GM23248 (cell line): ENCODE results near the gene L1CAM. TPM values are rescaled to one million over a fixed set of nuclear protein-coding genes. Genes with fewer than 3 reads are reported as not detected.

Source experiments
- DNase-seq: peaks from one replicate; pipeline ENCODE4 v3.0.0-alpha.2; 2015
- H2AFZ ChIP-seq: fragments of 200-600 bp; sonication (generic); 2 replicates; pipeline ENCODE4 v1.6.1; 2016; ENCODE audit warnings: antibody characterized with exemption
- H3F3A ChIP-seq: fragments of 200-600 bp; sonication (generic); 2 replicates; pipeline ENCODE4 v1.6.1; 2016; ENCODE audit warnings: mild to moderate bottlenecking, antibody characterized with exemption, mixed run types; ENCODE audit not compliant: insufficient read depth
- H3K27ac ChIP-seq: fragments of 200-600 bp; sonication (generic); 2 replicates; pipeline ENCODE4 v1.5.1; 2016; ENCODE audit warnings: mild to moderate bottlenecking
- H3K27me3 ChIP-seq: fragments of 200-600 bp; sonication (generic); replicated peaks from 2 replicates; pipeline ENCODE4 v1.6.1; 2016; ENCODE audit warnings: mild to moderate bottlenecking; ENCODE audit not compliant: insufficient read depth
- H3K36me3 ChIP-seq: fragments of 200-600 bp; sonication (generic); 2 replicates; pipeline ENCODE4 v1.6.1; 2016; ENCODE audit warnings: low read depth, mild to moderate bottlenecking
- H3K4me1 ChIP-seq: fragments of 200-600 bp; sonication (generic); 2 replicates; pipeline ENCODE4 v1.6.1; 2016; ENCODE audit warnings: mild to moderate bottlenecking; ENCODE audit not compliant: insufficient read depth
- H3K4me2 ChIP-seq: fragments of 200-600 bp; sonication (generic); one replicate; pipeline ENCODE4 v1.6.1; 2016; ENCODE audit warnings: mild to moderate bottlenecking; ENCODE audit not compliant: unreplicated experiment
- H3K4me3 ChIP-seq: fragments of 200-600 bp; sonication (generic); 2 replicates; pipeline ENCODE4 v1.5.1; 2016; ENCODE audit warnings: mild to moderate bottlenecking
- H3K79me2 ChIP-seq: fragments of 200-600 bp; sonication (generic); 2 replicates; pipeline ENCODE4 v1.6.1; 2016; ENCODE audit warnings: mild to moderate bottlenecking; ENCODE audit not compliant: insufficient read depth
- H3K9ac ChIP-seq: fragments of 200-600 bp; sonication (generic); 2 replicates; pipeline ENCODE4 v1.6.1; 2016; ENCODE audit warnings: mild to moderate bottlenecking
- H3K9me2 ChIP-seq: fragments of 200-600 bp; sonication (generic); 2 replicates; pipeline ENCODE4 v1.6.1; 2016; ENCODE audit warnings: mixed run types, mild to moderate bottlenecking, moderate library complexity; ENCODE audit not compliant: insufficient read depth
- H3K9me3 ChIP-seq: fragments of 200-600 bp; sonication (generic); one replicate; pipeline ENCODE4 v1.6.1; 2017; ENCODE audit warnings: low read depth
- H4K20me1 ChIP-seq: fragments of 200-600 bp; sonication (generic); 2 replicates; pipeline ENCODE4 v1.6.0; 2016; ENCODE audit not compliant: insufficient read depth
- EZH2 ChIP-seq: fragments of 200-600 bp; sonication (generic); IDR thresholded peaks from 2 replicates; pipeline ENCODE4 v1.6.1; 2018; ENCODE audit warnings: antibody characterized with exemption, mild to moderate bottlenecking; ENCODE audit not compliant: insufficient read depth, poor library complexity, severe bottlenecking
- EZH2phosphoT487 ChIP-seq: fragments of 200-600 bp; sonication (generic); IDR thresholded peaks from 2 replicates; pipeline ENCODE4 v1.6.1; 2018; ENCODE audit warnings: antibody characterized with exemption, moderate library complexity, mild to moderate bottlenecking, low read depth; ENCODE audit not compliant: insufficient read depth
- WGBS, 2 experiments: methylation state at CpG; one replicate each; pipeline ENCODE4 v1.1.6; 2015 to 2017; ENCODE audit warnings: low lambda C conversion rate in 2 of 2, low coverage in 1 of 2; ENCODE audit errors: missing lambda C conversion rate in 2 of 2; 5-methylcytosine and 5-hydroxymethylcytosine counted together
- in situ Hi-C: fragments of 300-500 bp; cut with MboI; formaldehyde crosslinking; loops from 2 replicates; pipeline ENCODE4 v1.15.0; 2020
- polyA plus RNA-seq: library from polyadenylated mRNA; unstranded; fragments of >200 nt; fragmentation: Nextera tagmentation; extraction: Ambion mirVana; gene quantifications from 2 replicates; pipeline ENCODE4 v1.2.1, GENCODE V29; 2016
- total RNA-seq: library from RNA; depleted of rRNA; stranded (reverse); fragments of >200 nt; shearing (Covaris generic); gene quantifications from 2 replicates; pipeline ENCODE4 v1.2.3, GENCODE V29; 2014

The L1CAM gene
- total and polyA plus RNA-seq, 2 experiments from 2014 or later = 0.38 to 1.9 TPM

DNA sequence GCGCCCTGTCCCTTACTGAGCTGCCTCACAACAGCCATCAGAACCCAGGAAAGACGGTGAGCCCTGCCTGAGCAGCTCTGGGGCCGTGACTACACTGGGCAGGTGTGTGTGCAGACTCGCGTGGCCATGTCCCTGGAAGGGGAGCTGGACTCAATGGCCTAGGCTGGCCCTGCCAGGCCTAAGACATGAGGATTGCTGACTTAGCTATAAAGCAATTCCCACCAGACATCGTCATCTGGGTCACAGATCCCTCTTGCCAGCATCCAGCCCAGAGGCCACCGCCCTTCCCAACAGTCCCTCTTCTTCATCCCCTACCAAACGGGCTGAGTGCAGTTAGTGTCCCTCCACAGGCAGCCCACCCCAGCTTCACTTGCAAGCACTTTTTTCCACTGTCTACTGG, 45.2 kb upstream of the L1CAM start:
- in situ Hi-C loops = loop anchor here (10.0 kb wide), 1 partner anchor 176 kb away; no protein-coding TSS in a partner anchor
- Histone ChIP-seq H3K4me1 (no peaks in the 10 kb centered on the region), H3K27ac (no peak overlapping the region), H3F3A (0 out of 2 replicates have a peak, but pooled peaks cover 6% of the 10 kb centered on the region), H3K4me2 (no peak overlapping the region), H3K9me3 (no peaks in the 10 kb centered on the region), H2AFZ (no peak overlapping the region), H3K27me3 (no peaks in the 10 kb centered on the region), H3K4me3 (no peak overlapping the region), H3K9ac (no peak overlapping the region), H3K36me3 (no peaks in the 10 kb centered on the region), H4K20me1 (no peaks in the 10 kb centered on the region), H3K79me2 (peaks cover 41% of the 10 kb centered on the region), H3K9me2 (no peaks in the 10 kb centered on the region)
- no peak for DNase-seq
- 96 to 97% methylated on average over 6 to 8 of the region's 8 CpGs for WGBS, 2 experiments
- TF ChIP-seq EZH2phosphoT487 (no peak), EZH2 (no peak)

DNA sequence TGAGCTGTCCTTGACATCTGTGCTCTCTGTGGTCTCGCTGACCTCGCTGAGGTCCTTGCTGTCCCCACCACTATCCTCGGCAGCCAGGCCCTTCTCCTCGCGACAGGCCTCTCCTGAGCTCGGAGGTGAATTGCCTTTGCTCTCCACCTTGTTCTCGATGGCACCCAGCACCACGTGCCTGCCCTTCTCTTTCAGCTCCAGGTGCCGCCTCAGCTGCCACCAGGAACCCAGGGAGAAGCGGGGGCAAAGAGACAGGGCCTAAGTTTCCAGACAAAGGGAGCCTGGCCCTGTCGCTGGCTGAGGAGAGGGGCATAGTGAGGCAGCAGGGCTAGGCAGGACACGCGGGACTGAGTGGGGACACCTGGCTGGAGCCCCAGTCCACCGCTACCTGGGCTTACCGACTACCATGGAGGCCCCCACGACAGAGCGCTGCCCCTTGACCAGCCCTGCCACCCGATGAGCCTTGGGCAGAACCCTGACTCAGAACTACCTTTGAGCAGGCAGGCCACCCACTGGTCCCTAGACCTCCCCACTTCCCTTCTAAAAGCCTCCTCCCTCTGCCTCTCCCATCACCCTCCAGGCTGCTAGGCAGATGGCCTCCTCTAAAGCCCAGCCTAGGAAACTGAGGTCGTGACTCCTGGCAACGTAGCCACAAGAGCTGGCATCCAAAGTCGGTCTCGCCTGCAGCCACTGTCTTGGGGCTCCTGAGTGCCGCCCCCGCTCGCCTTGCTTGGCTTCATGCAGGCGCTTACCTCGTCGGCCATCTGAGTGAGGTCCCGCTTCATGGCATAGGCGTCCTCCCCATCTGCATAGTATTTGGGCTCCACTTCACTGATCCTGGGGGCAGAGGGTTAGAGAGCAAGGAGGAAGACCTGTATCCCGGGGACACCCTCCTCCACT, 44.3 kb upstream of the L1CAM start:
- WGBS, 2 experiments = 84 to 86% methylated on average over 23 to 25 of the region's 31 CpGs
- Histone ChIP-seq H3K36me3 (no peaks in the 10 kb centered on the region), H3K27me3 (no peaks in the 10 kb centered on the region), H3K4me3 (no peak overlapping the region), H2AFZ (no peak overlapping the region), H3F3A (0 out of 2 replicates have a peak, but pooled peaks cover 6% of the 10 kb centered on the region), H3K4me1 (no peaks in the 10 kb centered on the region), H3K9me3 (no peaks in the 10 kb centered on the region), H3K27ac (no peak overlapping the region), H4K20me1 (no peaks in the 10 kb centered on the region), H3K79me2 (peaks cover 41% of the 10 kb centered on the region), H3K4me2 (no peak overlapping the region), H3K9me2 (no peaks in the 10 kb centered on the region), H3K9ac (no peak overlapping the region)
- no peak for DNase-seq
- TF ChIP-seq EZH2phosphoT487 = no peak
- no peak for TF ChIP-seq EZH2
- in situ Hi-C loops = loop anchor here (10.0 kb wide), 1 partner anchor 175 kb away; no protein-coding TSS in a partner anchor

DNA sequence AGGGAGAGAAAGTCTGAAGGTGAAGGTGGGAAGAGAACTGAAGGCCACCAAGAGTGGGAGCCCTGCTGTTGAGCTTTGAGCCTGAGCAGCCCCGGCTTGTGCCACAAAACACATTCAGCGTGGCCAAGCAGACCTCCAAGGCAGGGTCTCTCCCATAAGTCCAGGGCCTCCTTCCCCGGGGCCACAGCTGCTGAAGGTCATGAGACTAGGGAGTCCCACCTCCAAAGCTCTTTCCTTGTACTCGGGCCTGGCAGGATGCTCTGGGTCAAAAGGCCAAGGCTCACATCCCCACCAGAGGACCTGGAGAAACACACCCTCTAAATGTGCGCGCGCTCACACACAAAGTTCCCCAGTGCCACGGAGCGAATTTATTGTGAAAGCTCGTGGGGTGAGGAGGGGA, 43.6 kb upstream of the L1CAM start:
- in situ Hi-C loops = no loop called here
- TF ChIP-seq EZH2 (no peak), EZH2phosphoT487 (no peak)
- Histone ChIP-seq H3K27ac (0 out of 2 replicates have a peak overlapping the region, but pooled peaks have one; percentile 12), H3K4me2 (no peak overlapping the region), H3K4me1 (no peaks in the 10 kb centered on the region), H3K9me3 (no peaks in the 10 kb centered on the region), H3F3A (0 out of 2 replicates have a peak, but pooled peaks cover 6% of the 10 kb centered on the region), H4K20me1 (no peaks in the 10 kb centered on the region), H2AFZ (no peak overlapping the region), H3K4me3 (no peak overlapping the region), H3K9ac (no peak overlapping the region), H3K9me2 (no peaks in the 10 kb centered on the region), H3K36me3 (no peaks in the 10 kb centered on the region), H3K27me3 (no peaks in the 10 kb centered on the region), H3K79me2 (peaks cover 39% of the 10 kb centered on the region)
- DNase-seq = no peak
- WGBS, 2 experiments = 90 to 92% methylated on average over 2 to 4 of the region's 10 CpGs

DNA sequence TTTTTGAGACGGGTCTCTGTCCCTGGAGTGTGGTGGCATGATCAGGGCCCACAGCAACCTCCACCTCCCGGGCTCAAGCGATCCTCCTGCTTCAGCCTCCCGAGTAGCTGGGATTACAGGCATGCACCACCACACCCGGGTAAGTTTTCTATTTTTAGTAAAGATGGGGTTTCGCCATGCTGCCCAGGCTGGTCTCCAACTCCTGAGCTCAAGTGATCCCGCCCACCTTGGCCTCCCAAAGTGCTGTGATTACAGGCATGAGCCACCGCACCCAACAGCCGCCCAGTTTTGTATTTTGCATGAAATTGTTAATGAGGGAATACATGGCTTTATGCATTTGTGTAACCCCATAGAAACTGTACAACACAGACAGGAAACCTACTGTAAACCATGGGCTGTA, 42.9 kb upstream of the L1CAM start:
- 0 out of 2 replicates have a peak overlapping the region, but pooled peaks have one; percentile 12 for H3K27ac ChIP-seq
- H3K4me3 ChIP-seq = no peak overlapping the region
- H3K27me3 ChIP-seq = no peaks in the 10 kb centered on the region
- no peaks in the 10 kb centered on the region for H4K20me1 ChIP-seq
- H3K9ac ChIP-seq = no peak overlapping the region
- H3K79me2 ChIP-seq = peaks cover 32% of the 10 kb centered on the region
- H3F3A ChIP-seq = 0 out of 2 replicates have a peak, but pooled peaks cover 6% of the 10 kb centered on the region
- H3K4me1 ChIP-seq = no peaks in the 10 kb centered on the region
- peak overlapping the region; percentile 53 for H3K4me2 ChIP-seq
- in situ Hi-C loops = no loop called here
- WGBS, 2 experiments = 53 to 55% methylated on average over 5 to 9 of the region's 9 CpGs
- no peaks in the 10 kb centered on the region for H3K9me3 ChIP-seq
- no peak for DNase-seq
- H3K36me3 ChIP-seq = no peaks in the 10 kb centered on the region
- H2AFZ ChIP-seq = no peak overlapping the region
- no peaks in the 10 kb centered on the region for H3K9me2 ChIP-seq
- TF ChIP-seq EZH2 (no peak), EZH2phosphoT487 (no peak)
